SK-N-SH treated with all-trans-retinoic acid at 6 μM for 48 hours (cell line): ENCODE measurements around the gene SYNE2.

Source experiments
- BACH2 ChIP-seq: fragments of 250-450 bp; sonication (Bioruptor Pico); IDR thresholded peaks from 2 replicates; pipeline ENCODE4 v1.9.0; 2021; ENCODE audit warnings: mild to moderate bottlenecking, borderline replicate concordance
- RARB ChIP-seq: fragments of 250-450 bp; sonication (Bioruptor Pico); IDR thresholded peaks from 2 replicates; pipeline ENCODE4 v1.8.0; 2021; ENCODE audit warnings: mild to moderate bottlenecking, moderate library complexity
- ZC3H10 ChIP-seq: fragments of 250-450 bp; sonication (Bioruptor Pico); IDR thresholded peaks from 2 replicates; pipeline ENCODE4 v1.5.1; 2021; ENCODE audit warnings: mild to moderate bottlenecking, moderate library complexity
- ZNF565 ChIP-seq: fragments of 450-650 bp; formaldehyde crosslinking; conservative IDR thresholded peaks from 2 replicates; pipeline ENCODE4 v1.5.0; 2020; ENCODE audit warnings: low read depth, mild to moderate bottlenecking, moderate library complexity
- ZNF8 ChIP-seq: fragments of 450-650 bp; formaldehyde crosslinking; IDR thresholded peaks from 2 replicates; pipeline ENCODE4 v1.5.0; 2020; ENCODE audit warnings: mild to moderate bottlenecking, moderate library complexity
- TF ChIP-seq, protein P1 (sequence below): fragments of 250-450 bp; sonication (Bioruptor Pico); IDR thresholded peaks from 2 replicates; pipeline ENCODE4 v1.8.0; 2020; ENCODE audit warnings: mild to moderate bottlenecking, moderate library complexity, borderline replicate concordance
- TF ChIP-seq, protein P2 (sequence below): fragments of 250-450 bp; sonication (Bioruptor Pico); IDR thresholded peaks from 2 replicates; pipeline ENCODE4 v1.5.1; 2020; ENCODE audit warnings: low read depth, mild to moderate bottlenecking, moderate library complexity

DNA sequence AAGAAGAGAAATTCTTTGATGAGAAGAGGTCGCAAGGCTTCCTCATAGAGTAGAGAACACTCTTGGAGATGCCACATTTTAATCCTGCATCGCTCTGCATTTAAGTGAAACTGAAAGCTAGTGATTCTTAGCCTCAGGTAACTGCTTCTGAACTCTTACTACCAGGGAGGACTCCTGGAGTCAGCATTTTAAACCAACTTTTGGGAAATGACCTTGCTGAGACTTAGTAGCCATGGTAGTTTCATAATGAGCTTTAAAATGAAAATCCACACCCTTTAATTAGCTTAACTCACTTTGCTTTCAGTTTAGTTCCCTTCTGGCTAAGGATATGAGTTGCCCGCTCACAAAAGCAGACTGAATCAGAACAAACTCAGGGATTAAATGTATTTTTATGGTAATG, 80.3 kb downstream of the SYNE2 start:
- TF ChIP-seq, protein P1, sequence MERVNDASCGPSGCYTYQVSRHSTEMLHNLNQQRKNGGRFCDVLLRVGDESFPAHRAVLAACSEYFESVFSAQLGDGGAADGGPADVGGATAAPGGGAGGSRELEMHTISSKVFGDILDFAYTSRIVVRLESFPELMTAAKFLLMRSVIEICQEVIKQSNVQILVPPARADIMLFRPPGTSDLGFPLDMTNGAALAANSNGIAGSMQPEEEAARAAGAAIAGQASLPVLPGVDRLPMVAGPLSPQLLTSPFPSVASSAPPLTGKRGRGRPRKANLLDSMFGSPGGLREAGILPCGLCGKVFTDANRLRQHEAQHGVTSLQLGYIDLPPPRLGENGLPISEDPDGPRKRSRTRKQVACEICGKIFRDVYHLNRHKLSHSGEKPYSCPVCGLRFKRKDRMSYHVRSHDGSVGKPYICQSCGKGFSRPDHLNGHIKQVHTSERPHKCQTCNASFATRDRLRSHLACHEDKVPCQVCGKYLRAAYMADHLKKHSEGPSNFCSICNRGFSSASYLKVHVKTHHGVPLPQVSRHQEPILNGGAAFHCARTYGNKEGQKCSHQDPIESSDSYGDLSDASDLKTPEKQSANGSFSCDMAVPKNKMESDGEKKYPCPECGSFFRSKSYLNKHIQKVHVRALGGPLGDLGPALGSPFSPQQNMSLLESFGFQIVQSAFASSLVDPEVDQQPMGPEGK (CRISPR knock-in tag): no peak
- TF ChIP-seq ZC3H10 (CRISPR knock-in tag): no peak
- TF ChIP-seq ZNF565 (CRISPR knock-in tag): no peak
- TF ChIP-seq, protein P2, sequence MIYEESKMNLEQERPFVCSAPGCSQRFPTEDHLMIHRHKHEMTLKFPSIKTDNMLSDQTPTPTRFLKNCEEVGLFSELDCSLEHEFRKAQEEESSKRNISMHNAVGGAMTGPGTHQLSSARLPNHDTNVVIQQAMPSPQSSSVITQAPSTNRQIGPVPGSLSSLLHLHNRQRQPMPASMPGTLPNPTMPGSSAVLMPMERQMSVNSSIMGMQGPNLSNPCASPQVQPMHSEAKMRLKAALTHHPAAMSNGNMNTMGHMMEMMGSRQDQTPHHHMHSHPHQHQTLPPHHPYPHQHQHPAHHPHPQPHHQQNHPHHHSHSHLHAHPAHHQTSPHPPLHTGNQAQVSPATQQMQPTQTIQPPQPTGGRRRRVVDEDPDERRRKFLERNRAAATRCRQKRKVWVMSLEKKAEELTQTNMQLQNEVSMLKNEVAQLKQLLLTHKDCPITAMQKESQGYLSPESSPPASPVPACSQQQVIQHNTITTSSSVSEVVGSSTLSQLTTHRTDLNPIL (CRISPR knock-in tag): no peak
- no peak for TF ChIP-seq ZNF8 (CRISPR knock-in tag)
- TF ChIP-seq RARB: no peak
- no peak for TF ChIP-seq BACH2
